ENCODE results near the gene FRAT1.

- TF ChIP-seq CTCF (IDR thresholded peaks at IDR 0.05) = no peak
- TF ChIP-seq POLR2A (IDR thresholded peaks at IDR 0.05) = no peak
Observed at GRCh38 chr10:97349752-97350513, 30.9 kb downstream of the FRAT1 start.

All from prostate gland (tissue), 2 donors.